GM15510 (cell line): ENCODE data around the gene NKTR.

Experiments used
- POLR2A ChIP-seq: IDR thresholded peaks from 3 replicates; pipeline ENCODE4 v1.6.1; 2011; ENCODE audit warnings: borderline replicate concordance; ENCODE audit not compliant: insufficient read length; ENCODE audit errors: extremely low read depth

Gene NKTR

GRCh38 chr3:42688487-42689420, 88.3 kb downstream of the NKTR start:
- no peak for TF ChIP-seq POLR2A

- no peak for TF ChIP-seq POLR2A
Measured at GRCh38 chr3:42689421-42690014, 89.0 kb downstream of the NKTR start.

GRCh38 chr3:42690191-42690590, 89.7 kb downstream of the NKTR start:
- TF ChIP-seq POLR2A = no peak

- no peak for TF ChIP-seq POLR2A
Measured at GRCh38 chr3:42690766-42691680, 90.5 kb downstream of the NKTR start.

- TF ChIP-seq POLR2A = no peak
Measured at GRCh38 chr3:42691816-42692666, 91.6 kb downstream of the NKTR start.

- TF ChIP-seq POLR2A = no peak
Measured at GRCh38 chr3:42692667-42693529, 92.4 kb downstream of the NKTR start.

DNA sequence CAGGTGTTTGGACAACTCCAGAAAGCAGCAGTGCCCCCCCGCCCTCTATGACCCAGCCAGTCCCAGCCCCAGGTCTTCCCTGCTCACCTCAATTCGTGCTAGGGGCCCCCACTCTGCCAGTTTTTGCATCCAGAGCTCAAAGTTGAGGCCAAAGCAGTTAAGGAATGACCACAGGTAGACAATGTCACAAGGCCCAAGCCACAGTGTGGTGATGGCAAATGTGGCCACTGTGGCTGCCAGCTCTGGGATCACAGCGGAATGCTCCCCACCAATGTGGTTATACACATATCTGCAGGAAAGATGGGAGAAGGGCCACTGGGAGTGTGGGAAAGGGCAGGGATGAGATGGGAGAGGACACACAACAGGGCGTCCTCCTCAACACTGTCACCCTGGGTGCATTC, 93.0 kb downstream of the NKTR start:
- no peak for TF ChIP-seq POLR2A

GRCh38 chr3:42694366-42694765, 93.9 kb downstream of the NKTR start:
- no peak for TF ChIP-seq POLR2A

DNA sequence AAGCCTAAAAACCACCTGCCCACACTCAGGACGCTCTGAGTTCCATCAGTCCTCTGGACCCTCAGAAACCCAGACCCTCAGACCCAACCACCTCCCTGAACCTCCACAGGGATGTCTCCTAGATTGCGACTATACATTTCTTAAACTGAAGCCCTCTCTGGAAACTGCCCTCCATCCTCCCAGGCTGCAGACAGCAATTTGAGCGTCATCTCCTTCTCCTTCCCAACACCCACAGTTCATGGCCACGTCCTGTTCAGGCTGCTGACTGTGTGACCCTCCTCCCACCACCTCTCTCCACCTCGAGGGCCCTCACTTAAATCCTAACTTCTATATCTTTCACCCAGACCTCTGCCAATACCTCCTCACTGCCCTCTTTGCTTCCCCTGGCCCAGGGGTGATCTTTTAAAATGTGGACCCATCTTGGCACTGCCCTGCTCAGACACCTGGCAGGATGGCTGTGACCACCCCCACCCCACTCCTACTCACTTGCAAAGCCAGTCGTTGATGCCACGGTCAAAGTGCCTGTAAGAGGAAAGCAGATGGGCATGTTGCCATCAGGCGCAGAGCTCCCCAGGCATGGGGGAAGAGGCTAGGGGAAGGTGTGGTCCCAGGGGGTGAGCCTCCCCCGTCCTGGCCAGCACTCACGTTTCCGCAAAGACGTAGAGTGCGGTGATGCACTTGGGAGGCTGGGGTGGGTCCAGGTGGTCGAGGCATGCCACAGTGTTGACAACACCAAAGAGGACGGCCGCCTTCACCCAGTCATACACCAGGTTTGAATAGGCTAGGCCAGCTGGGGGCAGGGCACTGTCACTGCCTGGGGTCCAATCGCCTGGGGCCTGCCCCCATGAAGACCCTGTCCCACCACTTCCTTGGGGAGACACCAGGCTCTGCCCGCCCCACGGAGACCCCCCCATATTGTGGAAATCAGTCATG, 96.1 kb downstream of the NKTR start:
- TF ChIP-seq POLR2A = no peak

GRCh38 chr3:42697289-42698051, 97.0 kb downstream of the NKTR start:
- no peak for TF ChIP-seq POLR2A
